ENCODE results near the gene SYNDIG1. TPM values are rescaled to one million over a fixed set of nuclear protein-coding genes. Genes with fewer than 3 reads are reported as not detected.

SYNDIG1 gene
- total RNA-seq, 1 donor from 2014 or later: 5.6 TPM

- peak overlapping the region; percentile 91 for H3K27ac Mint-ChIP-seq (ENCODE audit: unreplicated experiment)
- H3K36me3 Mint-ChIP-seq (ENCODE audit: low read depth): no peaks in the 10 kb centered on the region
- peak; percentile 63 for DNase-seq (ENCODE audit: low spot score)
- no peak overlapping the region for H3K4me3 Mint-ChIP-seq (ENCODE audit: unreplicated experiment)
- H3K9me3 Mint-ChIP-seq (ENCODE audit: low read depth): no peaks in the 10 kb centered on the region
- H3K4me1 Mint-ChIP-seq (ENCODE audit: low read depth): peaks cover 37% of the 10 kb centered on the region
- no peak for TF ChIP-seq CTCF (IDR thresholded peaks at IDR 0.05)
- H3K27me3 Mint-ChIP-seq (ENCODE audit: low read depth): no peaks in the 10 kb centered on the region
Measured at GRCh38 chr20:24673678-24674570, 204.5 kb downstream of the SYNDIG1 start.

- Mint-ChIP-seq H3K36me3 (ENCODE audit: low read depth) (no peaks in the 10 kb centered on the region), H3K27ac (ENCODE audit: unreplicated experiment) (no peak overlapping the region), H3K27me3 (ENCODE audit: low read depth) (no peaks in the 10 kb centered on the region), H3K9me3 (ENCODE audit: low read depth) (no peaks in the 10 kb centered on the region), H3K4me1 (ENCODE audit: low read depth) (peaks cover 35% of the 10 kb centered on the region), H3K4me3 (ENCODE audit: unreplicated experiment) (no peak overlapping the region)
- no peak for TF ChIP-seq CTCF (IDR thresholded peaks at IDR 0.05)
- DNase-seq (ENCODE audit: low spot score): peak; percentile 36
Measured at GRCh38 chr20:24674921-24675605, 205.6 kb downstream of the SYNDIG1 start.

GRCh38 chr20:24675651-24676352, 206.4 kb downstream of the SYNDIG1 start:
- TF ChIP-seq CTCF (IDR thresholded peaks at IDR 0.05): no peak
- Mint-ChIP-seq H3K27me3 (ENCODE audit: low read depth) (no peaks in the 10 kb centered on the region), H3K36me3 (ENCODE audit: low read depth) (no peaks in the 10 kb centered on the region), H3K4me1 (ENCODE audit: low read depth) (peaks cover 33% of the 10 kb centered on the region), H3K27ac (ENCODE audit: unreplicated experiment) (no peak overlapping the region), H3K4me3 (ENCODE audit: unreplicated experiment) (no peak overlapping the region), H3K9me3 (ENCODE audit: low read depth) (no peaks in the 10 kb centered on the region)
- peak; percentile 80 for DNase-seq (ENCODE audit: low spot score)

- Mint-ChIP-seq H3K36me3 (ENCODE audit: low read depth) (no peaks in the 10 kb centered on the region), H3K27me3 (ENCODE audit: low read depth) (no peaks in the 10 kb centered on the region)
Measured at GRCh38 chr20:24676353-24676977, 207.0 kb downstream of the SYNDIG1 start.

More at GRCh38 chr20:24676353-24676977, 207.0 kb downstream of the SYNDIG1 start:
- Mint-ChIP-seq H3K4me1 (ENCODE audit: low read depth) (peaks cover 34% of the 10 kb centered on the region), H3K9me3 (ENCODE audit: low read depth) (no peaks in the 10 kb centered on the region), H3K4me3 (ENCODE audit: unreplicated experiment) (no peak overlapping the region), H3K27ac (ENCODE audit: unreplicated experiment) (no peak overlapping the region)
- DNase-seq (ENCODE audit: low spot score): peak; percentile 47
- no peak for TF ChIP-seq CTCF (IDR thresholded peaks at IDR 0.05)
